8988T (cell line): ENCODE measurements around the gene XXYLT1.

ENCODE experiments used
- DNase-seq: peaks from one replicate; pipeline ENCODE4 v3.0.0; 2011

XXYLT1 gene

GRCh38 chr3:195182470-195182795 is 88.5 kb downstream of the XXYLT1 start:
- DNase-seq, result no peak

GRCh38 chr3:195181741-195182469 is 89.1 kb downstream of the XXYLT1 start:
- no peak for DNase-seq

GRCh38 chr3:195181113-195181498 is 89.9 kb downstream of the XXYLT1 start:
- no peak for DNase-seq

GRCh38 chr3:195180490-195181112 is 90.4 kb downstream of the XXYLT1 start:
- no peak for DNase-seq

GRCh38 chr3:195179776-195180489 is 91.0 kb downstream of the XXYLT1 start:
- DNase-seq, result no peak

- no peak for DNase-seq
Observed at GRCh38 chr3:195178124-195178910, 92.6 kb downstream of the XXYLT1 start.

- no peak for DNase-seq
Observed at GRCh38 chr3:195177422-195178123, 93.4 kb downstream of the XXYLT1 start.

- DNase-seq, result no peak
Observed at GRCh38 chr3:195176776-195177175, 94.2 kb downstream of the XXYLT1 start.

- DNase-seq, result no peak
Observed at GRCh38 chr3:195175476-195176337, 95.3 kb downstream of the XXYLT1 start.

GRCh38 chr3:195175076-195175475 is 95.9 kb downstream of the XXYLT1 start:
- no peak for DNase-seq

- DNase-seq, result no peak
Observed at GRCh38 chr3:195173657-195174056, 97.3 kb downstream of the XXYLT1 start.

GRCh38 chr3:195172896-195173295 is 98.1 kb downstream of the XXYLT1 start:
- DNase-seq, result no peak

- DNase-seq, result no peak
Observed at GRCh38 chr3:195172039-195172684, 98.8 kb downstream of the XXYLT1 start.

- no peak for DNase-seq
Observed at GRCh38 chr3:195171093-195171873, 99.7 kb downstream of the XXYLT1 start.

GRCh38 chr3:195170496-195170895 is 100.5 kb downstream of the XXYLT1 start:
- no peak for DNase-seq

GRCh38 chr3:195169011-195169649 is 101.8 kb downstream of the XXYLT1 start:
- DNase-seq, result no peak

- no peak for DNase-seq
Observed at GRCh38 chr3:195168009-195168762, 102.8 kb downstream of the XXYLT1 start.

GRCh38 chr3:195165790-195166189 is 105.2 kb downstream of the XXYLT1 start:
- no peak for DNase-seq

GRCh38 chr3:195165265-195165609 is 105.7 kb downstream of the XXYLT1 start:
- DNase-seq, result no peak
